GM19328 (cell line): Measurements from ENCODE around the gene CLDND2.
"Not testable (repeated sequence)": the region's sequence is repeated elsewhere in the genome, so short reads cannot be mapped to it uniquely, and the experiment has no call there.

Source experiments
- ATAC-seq: cut with Tn5 transposase; IDR thresholded peaks from one replicate; pipeline ENCODE4 v1.9.1; 2021; ENCODE audit warnings: mild to moderate bottlenecking, moderate library complexity; ENCODE audit not compliant: unreplicated experiment

The CLDND2 gene, protein sequence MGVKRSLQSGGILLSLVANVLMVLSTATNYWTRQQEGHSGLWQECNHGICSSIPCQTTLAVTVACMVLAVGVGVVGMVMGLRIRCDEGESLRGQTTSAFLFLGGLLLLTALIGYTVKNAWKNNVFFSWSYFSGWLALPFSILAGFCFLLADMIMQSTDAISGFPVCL

DNA sequence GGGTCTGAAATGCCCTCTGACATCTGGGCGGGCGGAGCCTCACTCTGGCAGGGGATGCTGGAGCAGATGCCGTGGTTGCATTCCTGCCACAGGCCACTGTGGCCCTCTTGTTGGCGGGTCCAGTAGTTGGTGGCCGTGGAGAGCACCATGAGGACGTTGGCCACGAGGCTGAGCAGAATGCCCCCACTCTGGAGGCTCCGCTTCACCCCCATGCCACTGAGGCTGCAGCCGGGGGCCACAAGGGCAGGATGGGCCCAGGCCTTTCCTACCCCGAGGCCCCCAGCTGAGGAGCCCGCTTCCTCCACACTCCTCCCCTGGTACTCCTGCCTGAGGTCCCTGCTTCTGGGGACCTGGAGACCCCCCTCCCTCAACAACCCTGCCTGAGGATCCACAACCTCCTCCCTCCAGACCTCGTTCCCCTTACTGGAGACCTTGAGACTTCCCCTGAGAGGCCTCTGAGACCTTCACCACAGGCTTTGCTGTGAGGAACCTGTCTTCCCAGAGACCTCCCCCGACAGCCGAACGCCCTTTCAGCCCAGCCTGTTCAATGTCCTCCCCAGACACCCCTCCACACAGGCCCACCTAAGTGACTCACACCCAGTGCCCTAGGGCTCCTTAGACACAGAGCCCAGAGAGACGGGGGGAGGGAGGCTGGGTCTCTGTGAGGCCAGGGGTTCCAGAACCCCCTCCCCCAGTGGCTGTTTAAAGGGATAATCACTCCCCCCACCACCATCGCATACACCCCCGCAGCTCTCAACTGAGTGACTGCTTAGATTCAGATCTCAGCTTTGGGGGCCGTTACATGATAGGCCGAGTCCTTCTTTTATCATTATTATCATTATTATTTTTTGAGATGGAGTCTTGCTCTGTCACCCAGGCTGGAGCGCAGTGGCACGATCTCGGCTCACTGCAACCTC is at the start of gene CLDND2:
TSS of gene CLDND2 (minus strand) at position 638 of the 917 bp plus-strand sequence. CDS start at position 212, 426 bp downstream.
- ATAC-seq = no peak

DNA sequence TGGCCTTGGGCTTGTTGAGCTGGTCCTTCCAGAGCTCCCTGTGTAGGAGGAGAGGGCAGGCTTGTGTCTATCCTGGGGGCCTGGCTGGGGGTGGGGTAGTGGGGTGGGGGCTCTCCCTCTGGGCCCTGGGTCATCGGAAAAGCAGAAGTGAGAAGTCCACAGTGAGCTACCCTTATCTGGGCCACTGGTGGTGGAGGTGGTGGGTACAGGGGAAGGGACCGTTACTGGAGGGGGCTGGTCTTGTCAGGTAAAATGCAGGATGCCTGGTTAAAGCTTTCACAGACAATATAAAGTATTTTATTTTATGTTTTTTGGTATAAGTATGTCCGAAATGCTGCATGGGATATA is 49.0 kb upstream of the CLDND2 start:
- no peak for ATAC-seq

DNA sequence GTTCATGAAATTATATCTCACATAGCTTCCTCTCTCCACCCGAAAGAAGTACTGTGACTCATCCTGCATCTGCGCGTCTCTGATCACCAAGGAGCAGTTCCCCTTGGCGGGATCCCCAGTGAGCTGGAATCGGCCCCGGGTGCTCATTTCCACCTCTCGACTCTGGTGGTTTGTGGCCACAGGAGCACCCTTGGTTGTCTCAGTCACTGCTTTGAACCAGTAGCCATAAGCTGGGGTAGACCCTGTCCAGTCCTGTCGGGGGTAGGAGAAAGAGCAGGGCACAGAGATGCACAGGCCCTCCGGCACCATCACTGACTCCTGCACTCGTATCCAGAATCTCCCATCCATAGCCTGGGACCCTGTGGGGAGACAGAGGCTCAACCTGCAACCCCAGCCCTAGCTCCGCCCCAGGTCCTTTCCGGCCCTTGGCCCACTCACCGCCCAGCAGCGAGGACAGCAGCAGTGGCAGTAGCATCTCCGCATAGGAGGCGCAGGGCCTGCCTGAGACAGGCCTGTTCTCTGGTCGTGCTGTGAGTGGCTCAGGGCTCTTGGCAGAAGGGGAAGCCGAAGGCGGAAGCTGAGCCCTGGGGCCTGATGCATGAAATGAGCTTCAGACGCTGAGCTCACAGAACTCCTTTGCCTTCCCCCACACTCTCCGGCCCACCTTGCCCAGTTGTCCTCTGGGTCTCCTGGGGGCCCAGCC is 48.5 kb upstream of the CLDND2 start, which contains the start of gene SIGLEC10:
TSS of gene SIGLEC10 (minus strand) at position 536 of the 703 bp plus-strand sequence. CDS start at position 475, 61 bp downstream.
- no peak for ATAC-seq

DNA sequence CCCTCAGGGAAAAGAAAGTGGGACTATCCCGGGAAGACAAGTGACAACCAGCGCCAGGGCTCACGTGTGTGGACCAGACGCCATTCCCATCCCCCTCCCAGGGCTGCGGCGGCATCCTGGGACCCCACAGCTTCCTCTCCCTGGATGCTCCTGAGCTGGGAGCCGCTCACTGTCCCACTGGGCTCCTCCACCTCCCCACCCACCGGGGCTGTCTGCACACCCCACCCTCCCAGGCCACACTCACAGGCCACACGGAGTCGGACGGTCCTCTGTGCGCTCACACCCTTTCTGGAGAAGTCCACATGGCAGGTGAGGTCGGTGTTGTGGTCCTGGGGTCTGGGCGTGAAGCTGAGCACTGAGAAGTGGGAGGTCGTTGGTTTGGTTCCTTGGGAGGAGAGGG is 47.6 kb upstream of the CLDND2 start:
- not testable (repeated sequence) for ATAC-seq

DNA sequence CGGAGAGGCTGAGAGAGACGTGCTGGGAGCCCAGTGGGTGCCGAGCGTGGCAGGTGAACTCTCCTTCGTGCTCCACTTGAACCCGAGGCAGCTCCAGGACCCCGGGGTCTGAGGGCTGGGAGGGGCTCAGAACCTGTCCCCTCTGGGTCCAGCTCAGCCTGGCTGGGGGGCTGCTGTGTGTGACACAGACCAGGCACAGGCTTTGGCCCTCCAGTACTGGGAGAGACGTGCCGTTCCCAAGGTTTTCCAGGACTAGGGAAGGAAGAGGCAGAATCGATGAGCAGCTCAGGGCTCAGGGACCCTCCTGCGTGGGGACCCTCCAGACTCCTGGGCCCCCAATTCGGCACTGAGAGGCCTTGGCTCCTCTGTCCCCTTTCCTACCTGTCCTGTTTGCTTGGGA is 46.4 kb upstream of the CLDND2 start:
- no peak for ATAC-seq

DNA sequence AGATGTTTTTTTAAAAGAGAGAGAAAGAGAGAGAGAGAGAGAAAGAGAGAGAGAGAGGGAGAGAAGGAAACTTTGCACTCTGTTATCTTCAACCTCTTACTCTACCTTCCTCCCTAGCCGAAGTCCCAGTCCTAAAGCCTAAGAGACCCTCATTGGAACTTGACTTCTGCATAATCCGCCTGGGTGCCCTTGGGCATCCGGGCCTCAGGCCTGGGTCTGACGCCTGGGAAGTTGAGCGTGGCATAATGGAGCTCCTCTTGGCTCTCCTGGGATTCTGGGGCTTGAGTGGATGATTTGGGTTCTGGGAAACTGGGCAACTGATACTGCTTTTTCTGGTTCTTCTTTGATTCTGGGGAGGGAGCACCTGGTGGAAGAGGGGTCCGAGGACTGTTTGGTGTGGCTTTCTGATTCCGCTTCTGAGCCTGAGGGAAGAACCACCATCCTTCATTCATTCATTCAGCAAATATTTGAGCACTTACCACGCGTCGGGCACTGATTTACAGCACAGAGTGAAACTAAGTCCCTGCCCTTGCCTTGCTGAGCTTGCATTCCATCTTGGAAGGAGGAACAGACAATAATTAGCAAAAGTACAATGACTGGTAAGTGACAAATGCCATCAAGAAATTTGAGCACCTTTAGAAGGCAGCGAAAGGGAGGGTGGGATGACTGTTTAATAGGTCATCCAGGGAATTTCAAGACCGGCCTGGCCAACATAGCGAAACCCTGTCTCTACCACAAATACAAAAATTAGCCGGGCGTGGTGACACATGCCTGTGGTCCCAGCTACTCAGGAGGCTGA is 42.3 kb upstream of the CLDND2 start:
- no peak for ATAC-seq

DNA sequence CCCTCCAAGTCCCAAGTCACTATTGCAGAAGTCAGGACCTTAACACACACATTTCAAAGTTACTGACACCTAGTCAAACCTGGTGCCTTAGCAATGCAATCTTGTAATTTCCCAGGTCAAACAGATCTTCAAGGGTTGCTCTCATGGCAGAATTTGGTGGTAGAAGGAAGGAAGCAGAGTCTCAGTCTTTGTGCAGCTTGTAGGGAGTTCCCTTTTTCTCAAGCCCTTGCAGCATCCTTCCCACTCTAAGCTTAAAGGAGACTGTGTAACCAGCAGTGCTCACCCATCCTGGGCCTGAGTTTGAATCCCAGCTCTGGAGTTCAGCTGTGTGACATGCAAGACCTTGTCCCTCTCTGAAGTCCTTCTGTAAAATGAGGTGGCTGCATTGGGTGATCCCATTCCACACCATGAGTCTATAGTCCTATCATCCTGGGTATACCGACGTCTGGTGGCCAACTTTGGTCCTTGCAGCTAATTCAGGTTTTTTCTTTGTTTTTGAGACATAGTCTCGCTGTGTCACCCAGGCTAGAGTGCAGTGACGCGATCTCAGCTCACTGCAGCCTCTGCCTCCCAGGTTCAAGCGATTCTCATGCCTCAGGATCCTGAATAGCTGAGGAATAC is 38.8 kb upstream of the CLDND2 start:
- ATAC-seq = no peak

DNA sequence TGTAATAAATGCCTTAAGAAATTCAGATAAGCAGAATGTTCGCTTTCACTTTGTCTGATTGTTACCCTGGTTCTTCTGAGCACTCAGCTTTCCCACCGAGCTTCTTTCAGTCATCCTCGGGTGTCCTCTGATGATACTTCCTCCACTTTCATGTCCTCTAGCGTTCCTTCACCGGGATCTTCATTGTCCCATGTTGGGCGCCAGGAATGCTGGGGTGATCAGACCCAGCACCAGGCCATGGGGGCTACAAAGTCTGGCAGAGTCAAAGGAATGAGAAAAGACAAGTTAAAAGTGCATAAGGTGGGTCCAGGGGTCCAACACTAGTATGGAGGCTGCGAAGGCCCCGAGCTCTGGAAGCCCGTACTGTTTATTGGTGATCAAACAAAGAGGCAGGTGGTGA is 33.3 kb upstream of the CLDND2 start:
- ATAC-seq = no peak

DNA sequence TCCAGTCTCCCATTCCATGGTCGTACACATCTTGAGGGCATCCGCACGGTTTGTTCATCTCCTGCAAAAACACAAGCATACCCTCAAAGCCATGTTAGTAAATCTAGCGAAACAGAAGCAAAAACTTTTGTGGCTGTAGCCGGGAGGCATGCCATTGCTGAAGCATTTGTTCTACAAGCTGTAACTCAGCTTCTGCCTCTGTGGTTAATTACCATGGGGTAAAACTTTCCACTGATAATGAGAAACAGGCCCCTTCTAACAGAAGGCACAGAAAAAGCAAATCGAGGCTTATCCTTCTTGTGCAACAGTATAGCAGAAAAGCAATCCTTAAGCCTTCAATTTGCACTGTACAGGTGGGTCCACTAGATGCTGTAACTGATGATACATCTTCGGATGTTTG is 31.1 kb upstream of the CLDND2 start:
- ATAC-seq = not testable (repeated sequence)

DNA sequence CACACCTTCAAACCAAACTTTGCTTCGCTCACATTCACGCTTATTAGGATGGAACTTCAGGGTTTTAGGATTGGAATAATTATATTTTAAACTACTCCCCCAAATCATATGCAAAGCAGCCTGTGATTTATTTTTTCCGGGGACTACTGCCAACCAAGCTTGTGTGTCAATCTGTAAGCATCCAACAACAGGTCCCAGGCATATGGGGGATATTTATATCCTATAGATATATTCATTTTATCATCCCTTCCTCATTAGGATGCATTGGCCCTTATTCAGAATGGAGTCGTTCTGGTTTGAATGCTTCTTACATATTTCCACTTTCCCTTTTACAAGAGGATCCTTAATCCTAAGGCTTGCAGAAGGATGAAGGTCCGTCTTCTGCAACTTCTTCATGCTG is 30.4 kb upstream of the CLDND2 start:
- ATAC-seq = no peak

DNA sequence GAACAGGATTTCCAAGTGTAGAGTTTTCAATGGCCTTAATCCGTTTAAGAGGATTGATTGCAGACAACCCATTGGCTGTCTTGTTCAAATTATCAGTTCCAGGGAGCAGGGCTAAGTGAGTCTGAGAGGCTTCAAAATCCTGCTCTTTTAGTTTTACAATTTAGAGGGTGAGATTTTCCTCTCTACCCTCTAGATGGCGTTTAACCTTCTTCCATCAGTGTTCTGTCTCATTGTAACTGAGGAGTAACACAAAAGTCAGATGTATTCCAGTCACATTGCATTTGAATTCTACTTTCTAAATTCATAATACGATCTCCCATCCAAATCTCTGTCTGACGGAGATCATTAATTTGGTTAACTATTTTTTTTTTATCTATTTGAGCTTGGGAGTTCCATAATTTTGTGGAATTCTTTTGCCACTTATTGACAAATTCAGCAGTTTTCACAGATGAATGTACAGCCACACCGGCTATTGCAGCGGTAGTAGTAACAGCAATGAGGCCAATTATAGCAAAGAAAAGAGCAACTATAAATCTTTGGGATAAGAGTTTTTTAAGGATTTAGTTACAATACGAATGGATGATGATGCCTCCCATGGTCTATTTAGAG is 29.4 kb upstream of the CLDND2 start:
- ATAC-seq = no peak

DNA sequence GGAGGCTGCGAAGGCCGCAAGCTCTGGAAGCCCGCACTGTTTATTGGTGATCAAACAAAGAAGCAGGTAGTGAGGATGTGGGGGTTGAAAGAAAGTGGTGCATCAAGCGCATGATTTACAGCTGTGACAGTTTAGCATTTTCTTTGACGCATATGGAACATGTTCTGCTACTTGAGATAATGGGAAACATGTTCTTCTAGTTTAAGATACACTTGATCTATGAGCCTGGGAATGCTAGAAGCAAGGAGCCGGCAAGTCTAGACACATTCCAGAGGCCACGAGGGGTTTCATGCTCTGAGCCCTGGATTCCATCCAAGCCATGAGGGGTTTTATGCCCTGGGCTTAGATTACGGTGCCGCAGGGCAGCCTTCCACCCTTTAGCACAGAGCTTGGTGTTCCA is 28.6 kb upstream of the CLDND2 start:
- not testable (repeated sequence) for ATAC-seq

DNA sequence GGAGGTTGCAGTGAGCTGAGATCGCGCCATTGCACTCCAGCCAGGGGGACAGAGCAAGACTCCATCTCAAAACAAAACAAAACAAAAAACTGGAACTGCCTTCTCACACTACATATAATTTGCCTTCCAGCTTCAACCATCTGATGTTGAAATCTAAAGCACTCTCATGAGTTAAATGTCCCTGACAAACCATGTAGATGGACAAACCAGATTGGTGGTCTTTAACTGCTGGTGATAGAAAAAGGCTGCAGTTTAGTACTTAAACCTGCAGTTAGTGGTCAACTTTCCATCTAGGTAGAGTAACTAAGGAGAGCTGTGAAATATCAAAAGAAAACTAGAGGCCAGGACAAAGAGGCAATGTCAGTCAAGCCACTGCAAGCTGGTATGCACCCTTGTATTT is 27.4 kb upstream of the CLDND2 start:
- ATAC-seq = no peak

DNA sequence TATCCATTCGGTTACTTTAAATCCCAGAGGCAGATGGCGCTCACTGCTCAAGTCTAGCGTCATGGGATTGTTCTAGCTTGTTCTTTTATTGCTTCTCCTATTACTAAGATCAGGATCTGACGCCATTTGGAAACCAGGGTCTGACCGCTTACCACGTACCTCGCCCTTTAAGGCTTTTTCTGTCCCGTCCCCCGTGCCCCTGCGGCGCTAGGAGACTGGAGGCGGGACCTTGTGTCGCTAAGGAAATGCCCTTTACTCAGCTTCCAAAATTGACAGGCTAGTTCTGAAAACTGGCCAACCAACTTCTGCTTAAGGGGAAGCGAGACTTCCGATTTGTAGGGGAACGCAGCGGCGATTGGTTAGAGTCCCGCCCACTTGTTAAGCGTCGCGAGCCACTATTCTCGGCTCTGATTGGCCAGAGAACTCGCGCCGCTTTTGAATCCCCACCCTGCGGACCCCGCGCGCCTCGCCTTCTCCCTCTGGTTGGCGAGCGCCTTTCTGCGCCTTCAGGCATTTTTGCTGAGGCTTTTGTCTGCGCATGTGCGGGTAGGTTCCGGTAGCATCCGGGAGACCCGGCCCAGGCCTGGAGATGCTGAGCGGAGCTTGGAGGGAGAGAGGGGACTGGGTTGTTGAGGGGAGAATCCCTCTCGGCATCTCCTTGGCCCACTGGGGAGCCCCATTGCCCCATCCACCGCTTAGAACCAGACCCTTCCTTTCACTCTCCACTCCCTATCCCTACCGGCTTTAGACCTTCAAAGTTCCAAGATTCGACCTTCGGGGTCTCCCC is 25.4 kb upstream of the CLDND2 start:
- peak; percentile 75 for ATAC-seq

DNA sequence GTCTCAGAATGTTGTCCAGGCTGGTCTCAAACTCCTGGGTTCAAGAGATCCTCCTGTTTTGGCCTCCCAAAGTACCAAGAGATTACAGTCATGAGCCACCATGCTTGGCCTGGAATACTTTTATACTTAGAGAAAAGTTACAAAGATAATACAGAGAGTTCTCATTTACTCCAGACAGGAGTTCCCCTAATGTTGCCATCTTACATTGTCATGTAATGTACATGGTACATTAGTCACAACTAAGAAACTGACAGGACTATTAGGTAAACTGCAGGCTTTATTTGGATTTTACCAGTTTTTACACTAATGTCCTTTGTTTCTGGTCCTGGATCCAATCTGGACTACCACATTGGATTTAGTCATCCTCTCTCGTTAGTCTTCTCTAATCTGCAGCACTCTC is 23.9 kb upstream of the CLDND2 start:
- ATAC-seq = no peak

DNA sequence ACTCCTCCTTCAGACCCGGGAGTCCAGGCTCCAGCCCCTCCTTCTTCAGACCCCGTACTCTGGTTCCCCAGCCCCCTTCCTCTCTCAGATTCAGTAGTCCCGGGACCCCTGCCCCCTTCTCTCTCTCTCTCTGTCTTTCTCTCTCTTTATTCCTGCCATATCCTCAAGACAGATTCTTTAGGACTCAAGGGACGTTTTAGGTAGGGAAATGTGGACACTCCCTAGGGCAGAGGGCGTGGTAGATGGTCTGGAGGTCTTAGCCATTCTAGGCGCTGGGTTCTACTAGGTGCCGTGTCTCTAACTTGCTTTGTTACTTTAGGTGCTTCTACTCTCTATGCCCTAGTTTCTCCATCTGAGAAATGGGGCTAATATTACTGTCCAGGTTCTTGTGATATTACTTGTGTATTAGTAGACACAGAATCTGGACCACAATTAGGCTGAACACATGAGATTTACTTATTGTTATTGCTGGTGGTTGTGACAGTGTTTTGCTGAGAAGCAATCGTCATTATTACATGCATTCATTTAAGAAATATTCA is 22.3 kb upstream of the CLDND2 start:
- ATAC-seq = no peak

DNA sequence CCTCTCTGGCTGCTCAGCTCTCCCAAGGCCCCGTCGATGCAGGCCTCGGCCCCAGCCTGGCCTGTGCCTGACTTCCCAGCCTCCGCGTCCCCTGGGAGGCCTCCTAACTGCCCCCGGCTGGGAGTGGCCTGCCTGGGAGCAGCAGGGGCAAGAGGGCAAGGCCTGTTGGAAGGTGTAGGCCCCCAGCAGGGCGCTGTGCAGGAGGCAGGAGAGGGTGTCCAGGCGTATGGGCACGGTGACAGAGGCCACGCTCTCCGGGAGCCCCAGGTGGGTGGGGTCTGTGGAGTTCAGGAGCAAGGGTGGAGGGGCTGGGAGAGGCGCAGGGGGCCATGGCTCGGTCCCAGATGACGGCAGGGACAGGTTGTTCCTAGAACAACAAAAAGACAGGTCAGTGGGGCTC is 20.3 kb upstream of the CLDND2 start:
- no peak for ATAC-seq

DNA sequence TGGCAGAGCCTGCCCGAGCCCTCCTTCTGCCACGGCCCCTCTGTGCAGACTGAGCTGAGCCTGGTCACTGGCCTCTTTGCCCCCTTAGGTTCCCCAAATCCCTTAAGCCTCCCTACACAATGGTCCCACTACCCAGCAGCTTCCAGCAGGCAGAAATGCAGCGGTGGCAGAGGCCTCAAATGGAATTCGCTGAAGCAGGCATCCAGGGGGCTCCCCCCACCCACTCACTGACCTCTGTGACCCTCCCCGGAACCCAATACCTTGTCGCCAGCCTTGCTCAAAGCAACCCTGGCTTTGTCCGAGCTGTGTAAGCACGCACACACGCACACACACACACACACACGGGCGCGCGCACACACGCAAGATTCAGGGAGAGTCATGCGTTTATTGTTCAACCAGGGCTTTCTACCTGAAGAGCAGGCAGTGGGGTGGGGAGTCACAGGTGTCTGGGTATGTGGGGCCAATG is 19.2 kb upstream of the CLDND2 start, which contains the start of gene LIM2:
TSS of gene LIM2 (minus strand) at position 51 of the 466 bp plus-strand sequence. CDS start 531 bp downstream, outside the sequence.
- ATAC-seq = no peak
